GM06990 (cell line): Measurements from ENCODE around the gene IL1RL2.

Source experiments
- DNase-seq: peaks from one replicate; pipeline ENCODE4 v3.0.0-alpha.2; 2011; ENCODE audit not compliant: insufficient read length; ENCODE audit errors: extremely low read depth
- H3K27me3 ChIP-seq: replicated peaks from 2 replicates; pipeline ENCODE4 v1.6.0; 2011; ENCODE audit warnings: low read length; ENCODE audit not compliant: control insufficient read depth, insufficient read depth
- H3K36me3 ChIP-seq: 2 replicates; pipeline ENCODE4 v1.5.1; 2011; ENCODE audit warnings: low read length; ENCODE audit not compliant: control insufficient read depth, insufficient read depth
- H3K4me3 ChIP-seq: replicated peaks from 2 replicates; pipeline ENCODE4 v1.5.1; 2011; ENCODE audit warnings: low read depth, mild to moderate bottlenecking, control low read depth, low read length
- CTCF ChIP-seq: IDR thresholded peaks from 2 replicates; pipeline ENCODE4 v1.5.1; 2011; ENCODE audit warnings: low read length, control low read depth, mild to moderate bottlenecking, inconsistent platforms; ENCODE audit not compliant: insufficient read depth, poor library complexity, severe bottlenecking

IL1RL2 gene

GRCh38 chr2:102240640-102241370 lies 54.0 kb downstream of the IL1RL2 start:
- peak; percentile 72 for DNase-seq
- Histone ChIP-seq H3K4me3 (no peak overlapping the region; the same call in 1 of the 2 replicates), H3K36me3 (no peaks in the 10 kb centered on the region), H3K27me3 (no peaks in the 10 kb centered on the region)
- peak; percentile 97 for TF ChIP-seq CTCF

GRCh38 chr2:102241616-102242305 lies 54.9 kb downstream of the IL1RL2 start:
- no peak for DNase-seq
- TF ChIP-seq CTCF: no peak
- H3K27me3 ChIP-seq: no peaks in the 10 kb centered on the region

GRCh38 chr2:102245266-102246151 lies 58.7 kb downstream of the IL1RL2 start:
- DNase-seq: no peak

More at GRCh38 chr2:102241616-102242305, 54.9 kb downstream of the IL1RL2 start:
- Histone ChIP-seq H3K4me3 (no peak overlapping the region), H3K36me3 (no peaks in the 10 kb centered on the region)

GRCh38 chr2:102250278-102250821 lies 63.5 kb downstream of the IL1RL2 start:
- Histone ChIP-seq H3K36me3 (no peaks in the 10 kb centered on the region), H3K27me3 (no peaks in the 10 kb centered on the region; the same call in none of the 2 replicates), H3K4me3 (no peak overlapping the region)
- no peak for TF ChIP-seq CTCF
- DNase-seq: no peak

More at GRCh38 chr2:102245266-102246151, 58.7 kb downstream of the IL1RL2 start:
- no peaks in the 10 kb centered on the region; the same call in 1 of the 2 replicates for H3K27me3 ChIP-seq
- TF ChIP-seq CTCF: no peak
- H3K4me3 ChIP-seq: no peak overlapping the region
- H3K36me3 ChIP-seq: no peaks in the 10 kb centered on the region

GRCh38 chr2:102251042-102251848 lies 64.4 kb downstream of the IL1RL2 start:
- peak; percentile 28 for DNase-seq
- Histone ChIP-seq H3K27me3 (no peaks in the 10 kb centered on the region; the same call in none of the 2 replicates), H3K4me3 (no peak overlapping the region), H3K36me3 (no peaks in the 10 kb centered on the region)
- peak; percentile 63 for TF ChIP-seq CTCF
